ENCODE measurements around the gene IDUA. TPM values are rescaled to one million over a fixed set of nuclear protein-coding genes. Genes with fewer than 3 reads are reported as not detected.

Gene IDUA
- total and polyA plus RNA-seq, 2 of the 4 experiments (the other 2 are of a cell fraction) = 0.72 to 12.5 TPM

DNA sequence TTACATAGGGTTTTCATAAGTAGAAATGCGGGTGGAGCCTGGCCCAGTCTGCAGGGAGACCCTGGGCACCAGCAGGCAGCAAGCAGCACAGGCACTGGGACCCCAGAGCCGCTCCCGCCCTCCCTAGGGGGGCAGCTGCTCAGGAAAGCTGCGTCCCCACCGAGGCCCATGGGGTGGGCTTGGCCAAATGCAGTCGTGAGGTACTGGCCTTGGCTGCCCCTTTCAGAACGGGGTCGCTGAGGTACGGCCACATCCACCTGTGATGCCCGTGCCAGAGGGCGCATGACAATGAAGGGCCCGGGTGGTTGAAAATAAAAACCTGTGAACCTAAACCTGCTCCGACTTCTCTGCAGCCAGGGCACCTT is 37.9 kb upstream of the IDUA start:
- Histone ChIP-seq H4K20me1 (ENCODE audit: insufficient read depth, low read length) (peaks cover 20% of the 10 kb centered on the region), H3K14ac (replicated peaks; ENCODE audit: low read depth, low read length) (no peak overlapping the region), H2BK15ac (ENCODE audit: low read depth, low read length) (no peak overlapping the region), H2AFZ (replicated peaks; ENCODE audit: low read length, poor library complexity) (no peak overlapping the region), H3K9me3 (ENCODE audit: control insufficient read depth, insufficient read depth, low read length) (no peaks in the 10 kb centered on the region), H3K27ac (ENCODE audit: insufficient read depth, low read length) (no peak overlapping the region), H2BK5ac (ENCODE audit: low read depth, low read length, poor library complexity, severe bottlenecking) (no peak overlapping the region), H3K56ac (ENCODE audit: extremely low read depth, insufficient read depth, low read length) (no peak overlapping the region), H3K18ac (ENCODE audit: low read depth, low read length) (no peak overlapping the region), H2BK20ac (ENCODE audit: low read depth, low read length) (no peak overlapping the region), H3K23ac (ENCODE audit: low read depth, low read length) (no peak overlapping the region), H3K9me1 (ENCODE audit: insufficient read depth, low read length) (0 out of 2 replicates have a peak, but pooled peaks cover 3% of the 10 kb centered on the region), H3K36me3 (ENCODE audit: control insufficient read depth, insufficient read depth, low read length) (peaks cover 7% of the 10 kb centered on the region), H3K4me1 (ENCODE audit: control insufficient read depth, insufficient read depth, low read length) (peaks cover 6% of the 10 kb centered on the region; the same call in 1 of the 2 replicates), H2BK120ac (ENCODE audit: low read depth, low read length) (no peak overlapping the region), H3K4ac (ENCODE audit: low read depth, low read length) (no peak overlapping the region), H2AK9ac (replicated peaks; ENCODE audit: low read depth, low read length, poor library complexity) (no peak overlapping the region), H4K91ac (ENCODE audit: insufficient read depth, low read depth, low read length) (no peak overlapping the region), H4K8ac (ENCODE audit: low read depth in 2 of 2, low read length in 2 of 2) (no peak overlapping the region), H2AK5ac (ENCODE audit: low read depth, low read length) (no peak overlapping the region), H3K27me3 (ENCODE audit: control insufficient read depth, insufficient read depth, low read length) (no peaks in the 10 kb centered on the region), H3K79me1 (ENCODE audit: low read depth in 1 of 2, low read length in 2 of 2) (0 out of 4 replicates have a peak, but pooled peaks cover 0 to 8% of the 10 kb centered on the region in 2 experiments), H3K9ac (ENCODE audit: low read depth, low read length) (no peak overlapping the region), H3K4me2 (ENCODE audit: low read depth, low read length) (no peak overlapping the region), H4K5ac (ENCODE audit: low read depth, low read length) (no peak overlapping the region), H3K4me3 (ENCODE audit: insufficient read depth, low read depth, low read length) (no peak overlapping the region)
- intact Hi-C loops (cut with micrococcal nuclease) (no loop called here), in situ Hi-C loops (cut with MboI; ENCODE audit: low sequenced_read_pairs) (no loop called here), dilution Hi-C loops (cut with HindIII; ENCODE audit: low sequenced_read_pairs, unreplicated experiment) (no loop called here)
- no peak for DNase-seq
- TF ChIP-seq RFX5 (IDR thresholded peaks at IDR 0.05; ENCODE audit: low read depth, low read length) (no peak), SMC3 (IDR thresholded peaks at IDR 0.05; ENCODE audit: low read depth, low read length) (no peak), CEBPB (IDR thresholded peaks at IDR 0.05; ENCODE audit: low read depth, low read length) (no peak), RCOR1 (IDR thresholded peaks at IDR 0.05; ENCODE audit: insufficient replicate concordance, low read length) (no peak), CHD1 (IDR thresholded peaks at IDR 0.05; ENCODE audit: low read depth, low read length) (no peak), MAZ (IDR thresholded peaks at IDR 0.05; ENCODE audit: borderline replicate concordance, low read depth, low read length) (no peak), MAFK (IDR thresholded peaks at IDR 0.05; ENCODE audit: low read depth, low read length) (no peak), MXI1 (IDR thresholded peaks at IDR 0.05; ENCODE audit: borderline replicate concordance, low read depth, low read length) (no peak), NFE2L2 (IDR thresholded peaks at IDR 0.05; ENCODE audit: low read depth, low read length) (no peak), FOS (IDR thresholded peaks at IDR 0.05; ENCODE audit: low read depth, low read length) (no peak), RAD21 (IDR thresholded peaks at IDR 0.05; ENCODE audit: low read length) (no peak), POLR2A (IDR thresholded peaks at IDR 0.05; ENCODE audit: low read depth, low read length) (no peak)
- TF ChIP-seq, protein P1, sequence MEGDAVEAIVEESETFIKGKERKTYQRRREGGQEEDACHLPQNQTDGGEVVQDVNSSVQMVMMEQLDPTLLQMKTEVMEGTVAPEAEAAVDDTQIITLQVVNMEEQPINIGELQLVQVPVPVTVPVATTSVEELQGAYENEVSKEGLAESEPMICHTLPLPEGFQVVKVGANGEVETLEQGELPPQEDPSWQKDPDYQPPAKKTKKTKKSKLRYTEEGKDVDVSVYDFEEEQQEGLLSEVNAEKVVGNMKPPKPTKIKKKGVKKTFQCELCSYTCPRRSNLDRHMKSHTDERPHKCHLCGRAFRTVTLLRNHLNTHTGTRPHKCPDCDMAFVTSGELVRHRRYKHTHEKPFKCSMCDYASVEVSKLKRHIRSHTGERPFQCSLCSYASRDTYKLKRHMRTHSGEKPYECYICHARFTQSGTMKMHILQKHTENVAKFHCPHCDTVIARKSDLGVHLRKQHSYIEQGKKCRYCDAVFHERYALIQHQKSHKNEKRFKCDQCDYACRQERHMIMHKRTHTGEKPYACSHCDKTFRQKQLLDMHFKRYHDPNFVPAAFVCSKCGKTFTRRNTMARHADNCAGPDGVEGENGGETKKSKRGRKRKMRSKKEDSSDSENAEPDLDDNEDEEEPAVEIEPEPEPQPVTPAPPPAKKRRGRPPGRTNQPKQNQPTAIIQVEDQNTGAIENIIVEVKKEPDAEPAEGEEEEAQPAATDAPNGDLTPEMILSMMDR (conservative IDR thresholded peaks at IDR 0.05; ENCODE audit: low read depth, low read length) = no peak
- TF ChIP-seq, protein P2, sequence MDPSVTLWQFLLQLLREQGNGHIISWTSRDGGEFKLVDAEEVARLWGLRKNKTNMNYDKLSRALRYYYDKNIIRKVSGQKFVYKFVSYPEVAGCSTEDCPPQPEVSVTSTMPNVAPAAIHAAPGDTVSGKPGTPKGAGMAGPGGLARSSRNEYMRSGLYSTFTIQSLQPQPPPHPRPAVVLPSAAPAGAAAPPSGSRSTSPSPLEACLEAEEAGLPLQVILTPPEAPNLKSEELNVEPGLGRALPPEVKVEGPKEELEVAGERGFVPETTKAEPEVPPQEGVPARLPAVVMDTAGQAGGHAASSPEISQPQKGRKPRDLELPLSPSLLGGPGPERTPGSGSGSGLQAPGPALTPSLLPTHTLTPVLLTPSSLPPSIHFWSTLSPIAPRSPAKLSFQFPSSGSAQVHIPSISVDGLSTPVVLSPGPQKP (IDR thresholded peaks at IDR 0.05; ENCODE audit: borderline replicate concordance, low read depth, low read length) = no peak
- TF ChIP-seq, protein P3, sequence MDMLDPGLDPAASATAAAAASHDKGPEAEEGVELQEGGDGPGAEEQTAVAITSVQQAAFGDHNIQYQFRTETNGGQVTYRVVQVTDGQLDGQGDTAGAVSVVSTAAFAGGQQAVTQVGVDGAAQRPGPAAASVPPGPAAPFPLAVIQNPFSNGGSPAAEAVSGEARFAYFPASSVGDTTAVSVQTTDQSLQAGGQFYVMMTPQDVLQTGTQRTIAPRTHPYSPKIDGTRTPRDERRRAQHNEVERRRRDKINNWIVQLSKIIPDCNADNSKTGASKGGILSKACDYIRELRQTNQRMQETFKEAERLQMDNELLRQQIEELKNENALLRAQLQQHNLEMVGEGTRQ (IDR thresholded peaks at IDR 0.05; ENCODE audit: low read depth, low read length) = no peak
- ChIA-PET CTCF (no interaction called here), POLR2A (ENCODE audit: unreplicated experiment) (no interaction called here)
- no peak for ATAC-seq (ENCODE audit: low read depth)
- no TSS peak for BruUV-seq (replicated peaks)
- 85% methylated on average over 11 of the region's 13 CpGs; no CpG with 5 or more reads in 1 of the 2 experiments for WGBS, 2 experiments (ENCODE audit: extremely low coverage in 2 of 2, insufficient read length in 1 of 2)
